HG03175 (cell line): ENCODE data around the gene C17orf100.
"Not testable (repeated sequence)": the region's sequence is repeated elsewhere in the genome, so short reads cannot be mapped to it uniquely, and the experiment has no call there.

Source experiments
- ATAC-seq: cut with Tn5 transposase; IDR thresholded peaks from one replicate; pipeline ENCODE4 v1.9.1; 2021; ENCODE audit warnings: mild to moderate bottlenecking, moderate library complexity; ENCODE audit not compliant: unreplicated experiment

C17orf100 gene

DNA sequence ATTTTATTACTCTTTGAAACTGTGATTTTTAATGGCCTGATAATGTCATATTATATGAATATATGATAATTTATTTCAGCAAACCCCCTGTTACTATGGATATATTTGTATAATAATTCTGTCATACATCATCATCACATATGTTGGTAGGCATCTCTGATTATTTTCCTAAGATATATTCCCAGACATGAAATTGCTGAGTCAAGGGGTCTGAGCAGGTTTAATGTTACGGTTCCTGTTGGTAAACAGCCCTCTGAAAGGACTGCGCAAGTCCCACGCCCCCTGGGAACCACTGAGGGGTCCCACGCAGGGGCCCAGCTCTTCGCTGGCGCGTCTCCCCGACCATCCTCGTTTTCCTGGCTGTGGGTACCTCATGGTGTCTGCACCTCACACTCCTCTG lies 37.4 kb downstream of the C17orf100 start:
- ATAC-seq: no peak

DNA sequence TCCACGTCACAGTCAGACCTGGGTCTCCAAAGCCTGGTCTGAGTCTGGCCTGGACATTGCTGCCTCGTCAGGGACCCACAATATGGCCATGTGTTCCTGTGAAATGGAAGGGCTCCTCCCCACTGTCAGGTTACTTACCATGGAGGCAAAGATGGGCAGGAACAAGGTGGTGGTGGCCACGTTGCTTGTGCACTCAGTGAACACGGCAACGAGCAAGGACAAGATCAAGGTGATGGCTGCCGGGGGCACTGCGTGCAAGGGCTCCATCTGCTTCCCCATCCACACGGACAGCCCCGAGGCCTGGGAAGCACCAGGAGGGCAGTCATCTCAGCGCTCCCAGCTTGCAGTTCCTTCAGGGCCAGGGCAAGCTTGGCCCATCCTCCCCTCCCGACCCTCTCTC lies 39.1 kb downstream of the C17orf100 start:
- ATAC-seq: no peak

DNA sequence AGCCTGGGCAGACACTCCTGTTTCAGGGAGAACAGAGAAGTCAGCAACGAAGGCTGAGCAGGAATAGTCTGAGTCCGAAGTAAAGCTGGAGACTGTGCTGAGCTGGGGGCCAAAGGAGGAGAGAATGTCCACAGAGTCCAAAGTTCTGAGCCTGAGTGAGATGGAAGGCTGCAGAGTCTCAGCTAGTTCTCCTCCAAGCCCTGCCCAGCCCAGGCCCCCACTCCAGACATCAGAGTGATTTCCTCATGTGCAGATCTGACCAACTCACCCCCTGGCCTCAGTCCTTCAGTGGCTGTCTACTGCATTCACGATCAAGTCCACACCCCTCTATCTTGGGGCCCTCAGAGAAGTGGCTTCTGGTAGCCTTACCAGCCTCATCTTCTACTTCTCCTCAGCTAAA lies 40.0 kb downstream of the C17orf100 start:
- ATAC-seq: no peak

DNA sequence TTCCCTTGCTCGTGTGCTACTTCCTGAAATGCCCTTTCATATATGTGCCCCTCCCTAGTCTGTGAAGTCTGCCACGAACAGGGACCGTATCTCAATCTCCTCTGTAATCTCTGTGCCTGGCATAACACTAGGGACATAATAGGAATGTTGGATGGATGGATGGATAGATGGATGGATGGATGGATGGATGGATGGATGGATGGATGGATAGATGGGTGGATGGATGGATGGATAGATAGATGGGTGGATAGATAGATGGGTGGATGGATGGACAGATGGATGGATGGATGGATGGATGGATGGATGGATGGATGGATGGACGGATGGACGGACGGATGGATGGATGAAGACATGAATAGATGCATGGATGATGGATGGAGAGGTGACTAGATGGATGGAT lies 40.4 kb downstream of the C17orf100 start:
- not testable (repeated sequence) for ATAC-seq

DNA sequence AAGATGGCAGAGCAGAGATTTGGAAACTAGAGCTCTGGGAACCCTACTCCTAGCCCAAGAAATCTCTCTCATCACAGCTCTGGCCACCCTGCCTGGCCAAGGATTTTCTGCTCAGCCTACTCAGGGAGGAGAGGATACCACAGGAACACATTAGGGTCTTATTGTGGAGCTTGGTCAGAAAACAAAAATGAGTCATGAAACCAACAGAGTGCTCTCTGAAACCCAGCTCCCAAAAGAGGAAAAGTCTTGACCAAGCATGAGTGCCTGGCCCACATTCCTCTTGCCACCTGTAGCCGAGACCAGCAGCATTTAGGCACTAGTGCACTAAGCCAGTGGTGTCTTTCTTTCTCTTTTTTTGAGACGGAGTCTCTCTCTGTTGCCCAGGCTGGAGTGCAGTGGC lies 43.5 kb downstream of the C17orf100 start:
- no peak for ATAC-seq

GRCh38 chr17:6695565-6695964 lies 44.0 kb downstream of the C17orf100 start:
- no peak for ATAC-seq

DNA sequence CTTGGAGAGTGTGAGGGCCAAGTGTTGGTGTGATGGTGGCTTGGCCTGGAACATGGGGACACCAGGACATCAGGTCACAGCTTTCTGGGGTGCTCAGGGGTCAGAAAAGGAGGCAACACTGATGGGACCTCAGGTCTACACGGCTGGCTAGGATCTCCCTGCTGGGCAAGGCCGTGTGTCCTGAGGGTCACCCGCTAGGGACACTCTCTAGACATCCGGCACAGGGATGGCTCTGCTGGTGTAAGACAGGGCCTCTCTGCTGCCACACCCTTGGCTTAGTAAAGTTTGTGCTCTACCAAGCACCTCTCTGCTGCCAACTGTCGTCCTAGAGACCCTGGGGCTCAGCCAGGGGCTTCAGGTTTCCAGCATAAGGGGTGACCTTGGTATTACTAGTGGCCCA lies 45.3 kb downstream of the C17orf100 start:
- ATAC-seq: no peak

DNA sequence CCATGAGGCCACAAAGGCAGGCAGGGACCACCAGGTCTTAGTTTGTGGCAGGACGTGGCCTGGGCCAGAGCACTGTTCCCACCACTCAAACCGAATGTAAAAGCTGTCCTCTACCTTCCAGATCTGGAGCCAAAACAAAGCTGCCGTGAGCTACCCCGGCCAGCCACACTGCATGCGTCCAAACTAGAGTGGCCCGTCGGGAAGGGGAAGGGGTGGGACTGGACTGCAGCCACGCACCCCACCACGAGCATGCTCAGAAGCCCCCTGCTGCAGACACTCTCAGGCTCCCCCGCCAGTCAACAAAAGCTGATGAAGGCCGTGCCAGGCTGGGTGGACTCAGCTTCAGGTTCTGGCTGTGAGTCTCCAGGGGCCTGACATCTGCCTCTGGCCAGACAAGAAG lies 46.4 kb downstream of the C17orf100 start:
- no peak for ATAC-seq

- no peak for ATAC-seq
These were observed 48.7 kb downstream of the C17orf100 start for GRCh38 chr17:6699997-6700947.

DNA sequence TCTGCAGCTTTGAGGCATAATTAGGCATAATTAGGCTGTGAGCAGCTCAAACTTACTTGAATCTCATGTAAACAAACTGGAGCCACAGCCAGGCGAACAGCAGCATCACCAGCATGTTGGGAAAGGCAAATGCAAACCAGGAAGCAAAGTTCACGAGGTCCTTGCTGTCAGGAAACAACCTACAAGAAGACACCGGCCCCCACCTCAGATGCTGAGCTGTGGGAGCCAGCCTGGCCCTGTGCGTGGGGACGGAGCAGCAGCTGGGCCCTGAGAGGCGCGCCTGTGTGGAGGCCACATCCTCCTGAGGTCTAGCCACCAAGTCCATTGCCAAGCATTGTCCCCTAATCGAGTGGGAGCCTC lies 49.4 kb downstream of the C17orf100 start:
- ATAC-seq: no peak

- no peak for ATAC-seq
These were observed 50.2 kb downstream of the C17orf100 start for GRCh38 chr17:6701719-6702118.

DNA sequence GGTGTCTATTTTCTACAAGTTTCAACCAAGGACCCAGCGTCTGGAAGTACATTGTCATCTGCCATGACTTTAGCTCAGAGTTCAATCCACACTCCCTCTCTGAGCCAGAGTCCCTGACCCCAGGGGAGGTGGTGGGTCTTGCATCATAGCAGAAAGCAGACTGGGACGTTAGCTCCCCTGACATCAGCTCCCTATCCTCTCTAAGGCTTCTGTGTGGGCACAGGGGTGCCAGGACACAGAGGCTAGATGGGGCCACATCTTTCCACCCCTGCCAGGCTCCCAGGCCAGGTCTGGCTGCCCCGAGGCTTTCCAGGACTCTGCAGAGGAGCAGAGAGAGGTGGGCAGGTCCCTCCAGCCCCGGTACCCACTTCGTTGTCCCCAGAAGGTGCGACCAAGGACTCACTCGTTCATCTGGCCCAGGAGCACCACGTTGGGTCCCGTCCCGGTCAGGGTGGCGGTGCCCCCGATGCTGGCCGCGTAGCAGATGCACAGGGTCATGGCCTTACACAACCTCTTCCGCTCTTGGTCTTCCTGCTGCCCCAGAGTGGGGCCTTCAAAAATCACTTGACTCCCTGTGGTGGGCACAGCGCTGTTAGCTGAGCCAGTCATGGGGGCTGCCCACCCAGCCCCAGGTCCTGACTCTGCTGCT lies 51.1 kb downstream of the C17orf100 start:
- no peak for ATAC-seq
